Skin of body (tissue), 3 donors: ENCODE data around the gene HSPA8. TPM values are rescaled to one million over a fixed set of nuclear protein-coding genes. Genes with fewer than 3 reads are reported as not detected.

ENCODE experiments used
- DNase-seq: peaks from one replicate; lab custom pipeline; 2025; lab: John Stamatoyannopoulos, UW
- small RNA-seq: library from RNA; depleted of rRNA; stranded (forward); fragments of <200 nt; gene quantifications from one replicate; pipeline ENCODE3, GENCODE V24; 2014; ENCODE audit warnings: low replicate concordance
- total RNA-seq: library from RNA; depleted of rRNA; stranded (reverse); fragments of >200 nt; gene quantifications from one replicate; pipeline ENCODE4 v1.2.3, GENCODE V29; 2014

HSPA8 gene
- total RNA-seq, 1 donor from 2014 or later, result 649 TPM

- no peak for DNase-seq
These were observed 10.8 kb downstream of the HSPA8 start for GRCh38 chr11:123051146-123051545.

- DNase-seq, result no peak
These were observed 14.0 kb downstream of the HSPA8 start for GRCh38 chr11:123047947-123048293.

- DNase-seq, result no peak
These were observed 14.5 kb downstream of the HSPA8 start for GRCh38 chr11:123047266-123047946.

- no peak for DNase-seq
These were observed 15.3 kb downstream of the HSPA8 start for GRCh38 chr11:123046473-123047259.

- DNase-seq, result no peak
These were observed 16.8 kb downstream of the HSPA8 start for GRCh38 chr11:123045101-123045500.

GRCh38 chr11:123041185-123041584 is 20.8 kb downstream of the HSPA8 start:
- no peak for DNase-seq

GRCh38 chr11:123040111-123040432 is 21.9 kb downstream of the HSPA8 start:
- DNase-seq, result no peak

- no peak for DNase-seq
These were observed 26.1 kb downstream of the HSPA8 start for GRCh38 chr11:123035831-123036230.

GRCh38 chr11:123034597-123034996 is 27.3 kb downstream of the HSPA8 start:
- DNase-seq, result no peak

GRCh38 chr11:123033895-123034294 is 28.0 kb downstream of the HSPA8 start:
- DNase-seq, result no peak

- no peak for DNase-seq
These were observed 31.4 kb downstream of the HSPA8 start for GRCh38 chr11:123030517-123030916.

- peak; percentile 7 for DNase-seq
These were observed 41.0 kb downstream of the HSPA8 start for GRCh38 chr11:123020968-123021367.

- DNase-seq, result no peak
These were observed 43.2 kb downstream of the HSPA8 start for GRCh38 chr11:123018702-123019101.

GRCh38 chr11:123011510-123011909 is 50.4 kb downstream of the HSPA8 start:
- DNase-seq, result no peak

Small RNAs within 50 kb of the gene (small RNA-seq; reads per million reads assigned to genes)
- not detected for gene RPL31P47
- gene SNORD14C, result not detected
- not detected for gene SNORD14D
- 330 reads per million, percentile 98 among the genes with 10 or more reads in this experiment for gene SNORD14E

Other genes with a start within 250 kb of the HSPA8 start
- 0.10 TPM for gene CRTAM, start 223.6 kb downstream of the HSPA8 start, total RNA-seq
- gene JHY, start 179.4 kb downstream of the HSPA8 start, total RNA-seq, result 5.6 TPM
- gene BSX, start 80.3 kb downstream of the HSPA8 start, total RNA-seq, result not detected
- gene CLMP, start 133.1 kb upstream of the HSPA8 start, total RNA-seq, result 29.2 TPM